RWPE1 (cell line): Measurements from ENCODE around the gene THY1.

Source experiments
- CTCF ChIA-PET: fragments of 350-600 bp; sonication (Branson Sonifier 250); formaldehyde crosslinking; extraction: SDS; loops from one replicate; lab custom pipeline; 2021; lab: Yijun Ruan, JAX
- POLR2A ChIA-PET: fragments of 400-600 bp; formaldehyde crosslinking; extraction: SDS; loops from one replicate; lab custom pipeline; 2020; ENCODE audit warnings: antibody characterized with exemption; ENCODE audit not compliant: low non-redundant PET; lab: Yijun Ruan, JAX
- DNase-seq: peaks from one replicate; pipeline ENCODE4 v3.0.0; 2012; ENCODE audit warnings: low spot score
- H3K27ac ChIP-seq: fragments of 450-650 bp; 2 replicates; pipeline ENCODE4 v1.5.1; 2017
- CTCF ChIP-seq: fragments of 450-650 bp; conservative IDR thresholded peaks from 2 replicates; pipeline ENCODE4 v1.5.1; 2017; ENCODE audit warnings: low read depth, mild to moderate bottlenecking

THY1 gene

DNA sequence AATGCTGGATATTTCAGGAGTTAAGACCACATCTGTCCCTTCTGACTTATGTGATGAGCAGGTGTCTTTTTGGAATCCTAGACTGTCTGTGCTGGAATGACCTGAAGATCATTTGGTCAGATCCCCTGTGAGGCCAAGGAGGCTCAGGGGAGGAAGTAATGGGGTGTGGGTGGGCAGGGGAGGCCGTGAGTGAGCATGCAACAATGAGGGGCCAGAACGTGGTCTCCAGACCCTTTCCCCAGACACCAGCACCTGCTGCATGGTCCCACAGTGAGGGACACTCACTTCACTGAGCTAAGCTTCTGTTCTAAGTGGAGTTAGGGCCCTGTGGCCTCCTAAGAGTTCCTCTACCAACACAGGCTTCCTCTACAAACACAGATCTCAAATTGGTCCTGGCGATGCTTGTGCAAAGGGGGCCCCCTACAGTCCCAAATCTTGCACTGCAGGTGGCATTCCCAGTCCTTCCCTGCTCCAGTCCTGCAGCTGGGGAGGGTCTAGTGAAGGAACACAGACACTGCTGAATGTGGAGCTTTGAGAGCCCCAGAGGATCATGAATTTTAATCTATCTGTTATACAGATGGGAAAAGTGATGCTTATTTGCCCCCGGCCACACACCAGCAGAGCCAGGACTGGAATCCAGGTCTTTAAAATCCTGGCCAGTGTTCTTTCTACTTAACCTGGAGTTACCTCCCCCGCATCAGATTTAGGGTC lies 48.9 kb downstream of the THY1 start:
- H3K27ac ChIP-seq = peak overlapping the region; percentile 100
- TF ChIP-seq CTCF = peak; percentile 88
- POLR2A ChIA-PET = interaction anchor here (0.6 kb wide), 1 partner anchor 36 kb away, joined by 3 read pairs; no protein-coding TSS in a partner anchor
- DNase-seq = peak; percentile 63
- CTCF ChIA-PET = interaction anchor here (0.5 to 7.6 kb wide), 13 partner anchors 9 to 430 kb away, joined by 3 to 77 read pairs (median 4); partner anchors contain the start of gene MCAM

- H3K27ac ChIP-seq = peak overlapping the region; percentile 100
- ChIA-PET POLR2A (interaction anchor here (0.6 kb wide), 1 partner anchor 35 kb away, joined by 3 read pairs; no protein-coding TSS in a partner anchor), CTCF (interaction anchor here (0.6 to 7.6 kb wide), 11 partner anchors 8 to 650 kb away, joined by 3 to 77 read pairs (median 8); partner anchors contain the start of gene USP2)
- DNase-seq = no peak
- no peak for TF ChIP-seq CTCF
Measured at GRCh38 chr11:119373059-119373920, 49.7 kb downstream of the THY1 start.

DNA sequence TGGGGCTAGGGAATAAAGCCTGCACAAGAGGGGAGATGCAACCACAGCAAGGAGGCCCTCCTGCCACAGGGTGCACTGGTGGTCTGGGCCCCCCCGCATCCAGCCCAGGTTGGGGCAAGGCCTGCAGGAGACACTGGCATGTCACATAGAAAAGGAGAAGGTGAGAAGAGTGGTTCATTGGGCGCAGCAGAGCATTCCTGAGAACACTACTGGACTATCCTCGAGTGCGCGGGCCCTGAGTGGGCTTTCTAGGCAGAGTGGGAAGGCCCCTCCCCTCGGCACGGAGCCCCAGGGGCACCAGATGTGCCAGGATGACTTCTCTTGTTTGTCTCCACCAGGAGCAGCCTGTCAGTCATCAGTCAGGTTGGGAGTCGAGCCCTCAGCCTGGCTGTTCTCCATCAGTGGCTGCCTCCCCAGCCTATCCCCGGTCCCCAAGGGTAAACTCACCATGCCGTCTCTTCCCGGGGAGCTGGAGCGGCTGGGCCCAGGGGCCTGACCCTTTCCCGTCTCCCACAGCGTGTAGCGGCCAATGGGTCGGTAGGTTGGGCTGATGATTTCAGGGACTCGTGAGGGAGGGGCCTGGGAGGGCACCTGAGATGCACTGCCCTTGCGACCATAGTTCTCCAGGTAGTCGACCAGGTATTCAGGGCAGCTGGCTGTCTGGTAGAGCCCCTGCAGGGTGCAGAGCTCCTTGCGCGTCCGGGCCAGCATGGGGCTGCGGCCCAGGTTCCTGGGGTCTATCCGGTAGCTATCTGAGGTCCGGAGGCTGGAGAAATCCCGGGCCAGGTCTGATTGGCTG lies 50.5 kb downstream of the THY1 start:
- ChIA-PET POLR2A (interaction anchor here (0.7 kb wide), 1 partner anchor 33 kb away, joined by 3 read pairs; no protein-coding TSS in a partner anchor), CTCF (interaction anchor here (0.5 to 7.6 kb wide), 11 partner anchors 9 to 552 kb away, joined by 3 to 77 read pairs (median 5); partner anchors contain the start of gene USP2)
- no peak for TF ChIP-seq CTCF
- no peak for DNase-seq
- peak overlapping the region; percentile 100 for H3K27ac ChIP-seq

DNA sequence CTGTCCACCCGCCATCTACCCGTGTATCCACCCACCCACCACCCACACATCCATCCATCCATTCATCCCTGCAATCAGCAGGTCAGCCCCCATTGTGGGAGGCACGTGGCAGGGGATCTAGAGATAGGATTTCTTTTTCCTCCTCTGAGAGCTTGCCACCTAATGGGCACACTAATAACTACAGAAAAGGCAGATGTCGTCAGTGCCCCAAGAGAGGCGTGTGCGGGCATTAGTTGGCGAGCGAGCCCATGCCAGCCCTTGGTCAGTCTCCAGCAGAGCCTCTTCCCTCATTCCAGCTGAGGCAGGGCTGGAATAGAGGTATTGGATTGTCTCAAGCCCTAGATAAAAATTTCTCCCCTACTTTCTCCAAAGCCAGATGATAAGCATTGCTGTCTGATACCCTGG lies 51.2 kb downstream of the THY1 start:
- DNase-seq = no peak
- POLR2A ChIA-PET = interaction anchor here (0.7 kb wide), 1 partner anchor 32 kb away, joined by 3 read pairs; no protein-coding TSS in a partner anchor
- CTCF ChIA-PET = interaction anchor here (0.6 to 7.6 kb wide), 10 partner anchors 9 to 552 kb away, joined by 3 to 77 read pairs (median 4); partner anchors contain the start of gene USP2

GRCh38 chr11:119371067-119371601 lies 51.8 kb downstream of the THY1 start:
- TF ChIP-seq CTCF = no peak
- peak overlapping the region; percentile 100 for H3K27ac ChIP-seq
- no peak for DNase-seq
- CTCF ChIA-PET = interaction anchor here (0.8 to 7.6 kb wide), 9 partner anchors 9 to 104 kb away, joined by 3 to 77 read pairs (median 5); partner anchors contain the start of gene USP2
- POLR2A ChIA-PET = no interaction called here

More for the DNA sequence above, 51.2 kb downstream of the THY1 start:
- H3K27ac ChIP-seq = peak overlapping the region; percentile 100
- peak; percentile 71 for TF ChIP-seq CTCF
